ENCODE measurements around the gene HYI.
"Not testable (repeated sequence)": the region's sequence is repeated elsewhere in the genome, so short reads cannot be mapped to it uniquely, and the experiment has no call there.

Gene HYI

DNA sequence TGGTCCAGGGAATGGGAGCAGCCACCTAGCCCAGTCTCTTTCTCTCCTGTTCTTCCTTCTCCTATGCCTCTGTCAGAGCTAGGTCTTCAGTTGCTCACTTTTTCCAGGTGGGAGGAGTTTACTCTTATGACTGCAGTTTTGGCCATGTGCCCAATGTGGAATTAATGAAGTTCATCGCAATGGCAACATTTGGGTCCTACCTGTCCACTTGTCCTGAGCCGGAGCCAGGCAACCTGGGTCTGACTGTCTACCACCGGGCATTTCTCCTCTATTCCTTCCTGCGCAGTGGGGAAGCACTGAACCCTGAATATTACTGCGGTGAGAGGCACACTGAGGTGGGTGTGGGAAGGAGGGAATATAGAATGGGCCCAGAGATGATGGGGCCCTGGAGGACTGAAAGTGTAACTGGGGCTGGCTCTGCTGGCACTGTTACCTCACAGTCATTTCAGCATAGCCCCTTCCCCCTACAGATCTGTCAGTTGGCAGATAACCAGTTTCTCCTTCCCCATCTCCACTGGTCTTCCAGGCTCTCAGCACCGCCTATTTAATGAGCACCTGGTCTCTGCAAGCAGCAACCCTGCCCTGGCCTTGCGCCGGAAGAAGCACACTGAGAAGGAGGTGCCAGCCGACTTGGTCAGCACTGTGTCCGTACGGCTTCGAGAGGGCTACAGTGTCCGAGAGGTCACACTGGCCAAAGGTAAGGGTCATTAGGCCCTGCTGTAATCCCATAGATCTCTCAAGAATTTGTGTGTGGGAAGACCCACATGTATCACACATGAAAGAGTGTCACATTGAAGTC lies 33.9 kb downstream of the HYI start:
- Histone ChIP-seq H3K9me3 (ENCODE audit: control insufficient read depth, low read length) (no peaks in the 10 kb centered on the region), H3K4me1 (ENCODE audit: control insufficient read depth, insufficient read depth, low read length) (peaks cover 6% of the 10 kb centered on the region), H3K9ac (ENCODE audit: low read length) (no peak overlapping the region), H3K4me3 (ENCODE audit: low read length) (no peak overlapping the region), H3K36me3 (ENCODE audit: control insufficient read depth, insufficient read depth, low read length) (peaks cover 48% of the 10 kb centered on the region), H3K27me3 (ENCODE audit: control insufficient read depth, insufficient read depth, low read length) (no peaks in the 10 kb centered on the region)

DNA sequence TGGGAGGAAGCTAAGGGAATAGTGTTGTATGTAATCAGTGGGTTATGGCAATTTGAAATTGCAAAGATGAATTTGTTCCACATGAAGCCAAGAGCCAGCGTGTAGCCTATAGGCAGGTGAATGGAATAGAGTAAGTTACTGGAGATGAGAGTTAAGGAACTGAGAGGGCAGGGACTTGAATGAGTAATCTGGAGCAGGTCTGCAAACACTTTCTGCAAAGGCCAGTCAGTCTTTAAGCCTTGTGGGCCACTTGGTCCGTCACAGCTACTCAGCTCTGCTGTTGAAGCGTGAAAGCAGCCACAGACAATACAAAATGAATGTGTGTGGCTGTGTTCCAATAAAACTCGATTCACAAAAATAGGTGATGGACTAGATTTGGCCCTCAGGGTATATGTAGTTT lies 34.9 kb downstream of the HYI start:
- peaks cover 38% of the 10 kb centered on the region for H3K36me3 ChIP-seq (ENCODE audit: control insufficient read depth, insufficient read depth, low read length)

DNA sequence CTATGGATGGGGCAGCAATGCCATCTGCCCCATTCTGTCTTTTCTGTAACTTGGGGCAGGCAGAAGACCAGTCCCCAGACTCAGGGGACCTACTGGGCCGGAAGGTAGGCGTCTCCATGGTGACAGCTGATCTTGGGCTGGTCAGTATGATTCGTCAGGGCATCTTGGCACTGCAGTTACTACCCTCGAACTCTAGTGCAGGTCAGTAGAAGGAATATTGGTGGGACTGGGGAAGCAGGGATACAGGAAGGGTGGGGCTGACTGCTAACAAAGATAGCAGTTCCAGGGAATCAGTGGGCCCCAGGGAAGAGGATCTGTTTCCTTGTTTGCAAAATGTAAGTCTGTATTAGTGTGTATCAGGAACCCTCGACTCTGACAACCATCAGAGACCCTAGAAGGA lies 37.8 kb downstream of the HYI start:
- no peaks in the 10 kb centered on the region for H3K4me1 ChIP-seq (ENCODE audit: control insufficient read depth, insufficient read depth, low read length)
- H3K9ac ChIP-seq (ENCODE audit: low read length) = no peak overlapping the region
- no peak overlapping the region for H3K4me3 ChIP-seq (ENCODE audit: low read length)
- no peaks in the 10 kb centered on the region for H3K27me3 ChIP-seq (ENCODE audit: control insufficient read depth, insufficient read depth, low read length)
- peaks cover 19% of the 10 kb centered on the region for H3K36me3 ChIP-seq (ENCODE audit: control insufficient read depth, insufficient read depth, low read length)
- no peaks in the 10 kb centered on the region for H3K9me3 ChIP-seq (ENCODE audit: control insufficient read depth, low read length)

More for the DNA sequence above, 34.9 kb downstream of the HYI start:
- H3K27me3 ChIP-seq (ENCODE audit: control insufficient read depth, insufficient read depth, low read length) = no peaks in the 10 kb centered on the region
- peaks cover 1% of the 10 kb centered on the region for H3K4me1 ChIP-seq (ENCODE audit: control insufficient read depth, insufficient read depth, low read length)
- no peak overlapping the region for H3K4me3 ChIP-seq (ENCODE audit: low read length)
- H3K9ac ChIP-seq (ENCODE audit: low read length) = no peak overlapping the region
- no peaks in the 10 kb centered on the region for H3K9me3 ChIP-seq (ENCODE audit: control insufficient read depth, low read length)

DNA sequence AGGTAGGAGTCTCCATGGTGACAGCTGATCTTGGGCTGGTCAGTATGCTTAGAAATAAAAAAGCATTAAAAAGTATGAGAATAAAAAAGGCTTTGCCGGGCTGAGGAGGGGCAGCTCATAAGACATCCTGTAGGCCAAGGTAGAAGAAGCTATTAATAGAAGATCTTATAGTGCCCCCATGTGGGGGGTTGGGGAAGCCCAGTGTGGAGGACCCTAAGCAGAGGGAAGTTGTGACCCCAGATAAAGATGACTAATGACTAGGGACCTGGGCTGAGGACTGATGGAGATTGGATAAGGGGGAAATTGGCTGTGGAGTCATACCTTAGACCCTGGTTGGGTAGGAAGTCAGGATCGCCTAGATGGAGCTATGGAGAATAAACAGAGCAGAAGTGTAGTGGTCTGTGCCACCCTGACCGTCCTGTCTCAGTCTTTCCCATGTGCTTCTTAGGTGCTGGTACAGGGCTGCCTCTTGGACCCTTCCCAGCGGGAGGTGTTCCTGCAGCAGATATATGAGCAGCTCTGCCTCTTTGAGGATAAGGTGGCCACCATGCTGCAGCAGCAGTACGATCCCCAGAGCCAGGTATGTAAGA lies 39.0 kb downstream of the HYI start:
- no peak overlapping the region for H3K9ac ChIP-seq (ENCODE audit: low read length)
- H3K4me3 ChIP-seq (ENCODE audit: low read length) = no peak overlapping the region
- peaks cover 7% of the 10 kb centered on the region for H3K36me3 ChIP-seq (ENCODE audit: control insufficient read depth, insufficient read depth, low read length)

DNA sequence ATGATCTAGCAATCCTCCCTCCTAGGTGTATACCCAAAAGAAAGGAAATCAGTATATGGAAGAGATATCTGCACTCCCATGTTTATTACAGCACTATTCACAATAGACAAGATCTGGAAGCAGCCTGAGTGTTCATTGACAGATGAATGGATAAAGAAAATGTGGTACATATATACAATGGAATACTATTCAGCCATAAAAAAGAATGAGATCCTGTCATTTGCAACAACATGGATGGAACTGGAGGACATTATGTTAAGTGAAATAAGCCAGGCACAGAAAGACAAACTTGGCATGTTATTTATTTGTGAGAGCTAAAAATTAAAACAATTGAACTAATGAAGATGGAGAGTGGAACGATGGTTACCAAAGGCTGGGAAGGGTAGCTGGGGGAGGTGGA lies 40.3 kb downstream of the HYI start:
- not testable (repeated sequence) for H3K4me3 ChIP-seq (ENCODE audit: low read length); H3K9me3 ChIP-seq (ENCODE audit: control insufficient read depth, low read length); H3K9ac ChIP-seq (ENCODE audit: low read length); H3K4me1 ChIP-seq (ENCODE audit: control insufficient read depth, insufficient read depth, low read length); H3K27me3 ChIP-seq (ENCODE audit: control insufficient read depth, insufficient read depth, low read length); H3K36me3 ChIP-seq (ENCODE audit: control insufficient read depth, insufficient read depth, low read length)

More for the DNA sequence above, 39.0 kb downstream of the HYI start:
- Histone ChIP-seq H3K4me1 (ENCODE audit: control insufficient read depth, insufficient read depth, low read length) (no peaks in the 10 kb centered on the region), H3K9me3 (ENCODE audit: control insufficient read depth, low read length) (no peaks in the 10 kb centered on the region), H3K27me3 (ENCODE audit: control insufficient read depth, insufficient read depth, low read length) (no peaks in the 10 kb centered on the region)

DNA sequence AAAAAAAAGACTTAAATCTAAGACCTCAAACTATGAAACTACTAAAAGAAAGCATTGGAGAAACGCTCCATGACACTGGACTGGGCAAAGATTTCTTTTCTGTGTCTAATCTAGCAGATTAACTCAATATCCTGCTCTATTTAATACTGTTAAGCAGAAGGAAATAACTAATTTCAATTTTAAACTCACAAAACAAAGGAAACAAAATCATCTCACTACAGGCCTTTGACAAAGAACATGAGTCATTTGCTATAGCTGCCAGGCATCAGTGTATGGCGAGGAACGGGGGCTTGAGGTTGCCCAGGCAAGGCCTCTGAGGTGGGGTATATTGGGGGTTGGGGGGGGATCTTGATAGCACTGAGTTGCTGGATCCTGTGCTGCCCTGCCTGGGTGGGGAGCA lies 43.2 kb downstream of the HYI start:
- peaks cover under 1% of the 10 kb centered on the region for H3K36me3 ChIP-seq (ENCODE audit: control insufficient read depth, insufficient read depth, low read length)

DNA sequence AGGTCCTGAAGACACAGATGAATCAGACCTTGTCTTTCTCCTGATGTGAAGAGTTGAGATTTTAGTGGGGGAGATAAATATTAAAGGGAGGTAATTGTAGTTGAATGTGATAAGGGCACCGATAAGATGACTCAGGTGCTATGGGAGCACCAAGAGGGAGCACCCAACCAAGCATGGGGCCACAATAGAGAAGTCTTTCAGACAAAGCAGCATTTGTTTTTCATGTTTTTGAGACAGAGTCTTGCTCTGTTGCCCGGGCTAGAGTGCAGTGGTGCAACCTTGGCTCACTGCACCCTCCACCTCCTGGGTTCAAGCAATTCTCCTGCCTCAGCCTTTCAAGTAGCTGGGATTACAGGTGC lies 47.9 kb downstream of the HYI start:
- no peaks in the 10 kb centered on the region for H3K27me3 ChIP-seq (ENCODE audit: control insufficient read depth, insufficient read depth, low read length)
- H3K9ac ChIP-seq (ENCODE audit: low read length) = no peak overlapping the region
- H3K4me1 ChIP-seq (ENCODE audit: control insufficient read depth, insufficient read depth, low read length) = no peaks in the 10 kb centered on the region
- H3K36me3 ChIP-seq (ENCODE audit: control insufficient read depth, insufficient read depth, low read length) = no peaks in the 10 kb centered on the region
- no peaks in the 10 kb centered on the region for H3K9me3 ChIP-seq (ENCODE audit: control insufficient read depth, low read length)
- H3K4me3 ChIP-seq (ENCODE audit: low read length) = no peak overlapping the region

More for the DNA sequence above, 43.2 kb downstream of the HYI start:
- no peak overlapping the region for H3K9ac ChIP-seq (ENCODE audit: low read length)
- H3K4me3 ChIP-seq (ENCODE audit: low read length) = no peak overlapping the region
- no peaks in the 10 kb centered on the region for H3K27me3 ChIP-seq (ENCODE audit: control insufficient read depth, insufficient read depth, low read length)
- H3K9me3 ChIP-seq (ENCODE audit: control insufficient read depth, low read length) = no peaks in the 10 kb centered on the region
- no peaks in the 10 kb centered on the region for H3K4me1 ChIP-seq (ENCODE audit: control insufficient read depth, insufficient read depth, low read length)

DNA sequence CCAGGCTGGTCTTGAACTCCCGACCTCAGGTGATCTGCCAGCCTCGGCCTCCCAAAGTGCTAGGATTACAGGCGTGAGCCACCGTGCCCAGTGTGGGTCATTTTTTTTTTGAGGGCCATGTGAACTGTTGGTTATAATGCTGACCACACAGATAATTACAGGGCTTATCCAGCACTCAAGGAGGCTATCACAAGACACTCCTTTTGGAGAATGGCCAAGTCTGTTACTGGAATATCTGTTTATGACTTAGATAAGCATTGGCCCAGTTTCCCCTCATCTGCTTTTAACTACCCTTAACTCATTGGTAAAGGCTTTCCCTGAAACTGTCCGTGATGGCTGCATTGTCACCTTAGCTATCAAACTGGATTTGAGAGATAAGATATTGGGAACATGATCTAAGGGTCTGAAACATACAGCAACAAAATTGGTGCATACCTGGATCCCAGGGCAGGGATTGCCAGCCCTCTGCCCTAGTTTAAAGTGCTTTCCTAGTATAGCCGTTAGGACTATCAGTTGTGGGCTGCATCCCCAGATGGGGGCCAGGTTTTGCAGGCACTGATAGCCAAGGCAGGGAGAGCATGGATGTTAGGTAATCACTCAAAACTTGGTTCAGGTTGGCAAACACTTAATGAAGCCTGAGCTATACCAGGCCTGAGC lies 48.4 kb downstream of the HYI start:
- Histone ChIP-seq H3K9me3 (ENCODE audit: control insufficient read depth, low read length) (no peaks in the 10 kb centered on the region), H3K36me3 (ENCODE audit: control insufficient read depth, insufficient read depth, low read length) (no peaks in the 10 kb centered on the region), H3K9ac (ENCODE audit: low read length) (no peak overlapping the region), H3K4me3 (ENCODE audit: low read length) (no peak overlapping the region), H3K4me1 (ENCODE audit: control insufficient read depth, insufficient read depth, low read length) (no peaks in the 10 kb centered on the region), H3K27me3 (ENCODE audit: control insufficient read depth, insufficient read depth, low read length) (no peaks in the 10 kb centered on the region)

DNA sequence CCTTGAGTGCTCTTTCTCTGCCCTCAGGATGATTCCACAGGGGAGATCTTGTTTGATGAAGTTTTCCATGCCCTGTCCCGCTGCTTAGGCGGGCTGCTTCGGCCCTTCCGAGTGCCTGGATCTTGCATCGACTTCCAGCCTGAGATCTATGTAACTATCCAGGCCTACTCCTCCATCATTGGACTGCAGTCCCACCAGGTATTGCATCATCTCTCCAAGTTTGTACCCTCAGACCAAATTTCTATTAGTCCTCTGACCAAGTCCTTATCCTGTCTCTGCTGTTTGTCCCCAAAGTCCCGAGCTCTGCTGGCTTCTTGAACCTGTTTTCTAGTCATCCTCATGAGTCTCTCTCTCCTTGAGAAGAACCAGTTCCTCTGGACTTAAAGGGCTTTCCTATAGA lies 49.4 kb downstream of the HYI start:
- Histone ChIP-seq H3K36me3 (ENCODE audit: control insufficient read depth, insufficient read depth, low read length) (no peaks in the 10 kb centered on the region), H3K4me3 (ENCODE audit: low read length) (no peak overlapping the region), H3K9ac (ENCODE audit: low read length) (no peak overlapping the region), H3K4me1 (ENCODE audit: control insufficient read depth, insufficient read depth, low read length) (no peaks in the 10 kb centered on the region), H3K27me3 (ENCODE audit: control insufficient read depth, insufficient read depth, low read length) (no peaks in the 10 kb centered on the region), H3K9me3 (ENCODE audit: control insufficient read depth, low read length) (no peaks in the 10 kb centered on the region)

DNA sequence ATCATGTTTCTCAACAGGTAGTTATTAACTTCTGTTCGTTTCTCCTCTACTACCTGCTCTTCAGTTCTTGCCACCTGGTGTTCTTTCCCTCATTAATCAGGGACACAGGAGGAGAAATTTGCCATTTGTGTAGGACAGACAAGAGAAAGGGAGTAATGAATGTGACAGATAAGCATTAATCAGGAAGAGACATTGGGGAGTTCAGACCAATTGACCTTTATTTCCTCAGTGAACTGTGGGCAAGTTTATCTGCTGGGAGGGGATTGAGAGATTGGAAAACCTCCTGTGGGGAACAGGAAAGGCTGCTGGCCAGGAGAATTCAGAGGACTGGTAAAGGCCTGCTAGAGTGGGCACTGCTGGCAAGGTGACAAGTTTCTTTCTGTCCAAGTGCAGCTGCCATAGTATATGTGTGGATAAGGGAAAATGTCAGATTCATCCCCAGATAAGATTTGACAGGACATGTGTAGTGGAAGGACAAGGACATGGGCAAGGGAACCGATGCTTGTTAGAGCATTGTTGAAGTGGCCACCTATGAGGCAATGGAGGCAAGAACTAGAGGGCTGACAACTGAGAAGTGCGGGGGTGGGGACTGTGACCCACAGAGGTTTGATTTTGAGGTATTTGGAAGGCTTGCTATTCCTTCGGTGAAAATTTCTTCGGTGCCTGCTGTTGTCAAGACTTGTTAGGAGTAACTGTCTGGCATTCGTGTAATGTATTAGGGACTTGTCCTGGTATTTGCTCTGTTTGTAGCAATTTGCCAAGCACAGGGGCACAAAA lies 51.5 kb downstream of the HYI start:
- H3K9ac ChIP-seq (ENCODE audit: low read length) = no peak overlapping the region
- no peaks in the 10 kb centered on the region for H3K4me1 ChIP-seq (ENCODE audit: control insufficient read depth, insufficient read depth, low read length)
- H3K4me3 ChIP-seq (ENCODE audit: low read length) = no peak overlapping the region
- no peaks in the 10 kb centered on the region for H3K36me3 ChIP-seq (ENCODE audit: control insufficient read depth, insufficient read depth, low read length)
- no peaks in the 10 kb centered on the region for H3K9me3 ChIP-seq (ENCODE audit: control insufficient read depth, low read length)
- no peaks in the 10 kb centered on the region for H3K27me3 ChIP-seq (ENCODE audit: control insufficient read depth, insufficient read depth, low read length)

Measured in mucosa of stomach (tissue), 1 donor.